Measurements from ENCODE around the gene MED13.
"Not testable (repeated sequence)": the region's sequence is repeated elsewhere in the genome, so short reads cannot be mapped to it uniquely, and the experiment has no call there.

The MED13 gene

DNA sequence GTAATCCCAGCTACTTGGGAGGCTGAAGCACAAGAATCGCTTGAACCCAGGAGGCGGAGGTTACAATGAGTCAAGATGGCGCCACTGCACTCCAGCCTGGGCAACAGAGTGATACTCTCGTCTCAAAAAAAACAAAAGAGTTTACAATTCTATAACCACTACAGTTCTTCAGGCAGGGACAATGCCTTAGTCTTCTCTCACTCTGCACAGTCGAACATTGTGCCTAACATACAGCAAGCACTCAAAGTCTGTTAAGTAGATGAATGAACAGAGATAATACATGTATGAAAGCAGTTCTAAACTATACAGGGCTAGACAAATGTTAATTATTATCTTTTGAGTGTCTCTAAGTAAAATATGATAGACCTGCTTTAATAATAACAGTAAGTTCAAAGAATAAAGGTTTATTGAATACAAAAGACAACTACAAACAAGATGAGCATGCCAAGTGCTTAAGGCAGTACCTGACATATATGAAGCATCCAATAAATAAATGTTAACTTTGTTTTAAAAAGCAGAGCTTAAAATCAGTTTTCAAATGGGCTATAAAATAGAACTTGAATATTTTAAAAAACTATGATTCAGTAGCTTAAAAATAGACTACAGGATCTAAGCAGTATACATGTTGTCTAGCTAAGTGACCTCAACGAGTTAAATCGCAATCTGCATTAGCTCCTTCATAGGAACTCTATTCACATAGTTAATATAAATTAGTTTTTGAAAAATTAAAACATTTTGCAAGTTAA, 156.6 kb downstream of the MED13 start:
- no peak for DNase-seq (ENCODE audit: low spot score)

DNA sequence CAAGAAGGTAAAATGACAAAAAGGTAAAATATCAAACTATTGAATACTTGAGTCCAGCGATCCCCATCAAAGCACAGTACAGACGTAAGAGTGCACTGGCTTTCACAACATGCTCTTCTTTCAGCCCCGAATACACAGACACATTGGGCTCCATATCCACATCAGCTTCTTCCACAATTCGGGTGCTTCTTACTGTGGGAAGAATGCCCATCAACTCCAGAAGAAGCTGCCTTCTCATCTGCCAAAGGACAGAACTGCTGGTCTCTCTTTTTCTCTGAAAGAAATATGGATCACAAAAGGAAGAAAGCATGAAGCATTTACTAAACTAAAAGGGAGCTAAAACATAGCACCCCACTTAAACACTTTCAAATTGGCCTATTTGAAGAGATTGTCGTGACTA, 157.7 kb downstream of the MED13 start:
- no peak for DNase-seq (ENCODE audit: low spot score)

DNA sequence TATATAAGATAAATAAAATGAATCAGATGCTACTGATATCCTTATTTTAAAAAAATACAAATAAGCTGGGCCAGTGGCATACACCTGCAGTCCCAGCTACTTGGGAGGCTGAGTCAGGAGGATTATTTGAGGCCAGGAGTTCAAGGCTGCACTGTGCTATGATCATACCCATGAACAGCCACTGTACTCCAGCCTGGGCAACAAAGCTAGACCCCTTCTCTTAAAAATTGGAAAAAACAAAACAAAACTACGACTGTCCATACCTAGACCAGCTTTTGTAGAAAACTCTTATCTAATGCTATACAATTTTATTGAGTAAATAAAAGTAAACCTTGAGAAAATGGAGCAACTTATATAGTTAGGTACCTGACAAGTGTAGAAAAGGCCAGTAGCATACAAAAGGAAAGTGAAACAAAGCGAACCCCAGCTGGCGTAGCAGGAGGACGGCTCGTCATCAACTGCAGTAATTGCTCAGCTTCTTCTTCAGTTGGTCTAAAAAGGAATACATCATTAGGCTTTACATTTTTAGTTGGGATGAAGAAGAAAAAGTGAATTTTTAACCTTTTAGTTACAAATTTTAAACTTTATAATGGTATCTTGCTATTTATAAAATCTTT, 160.9 kb downstream of the MED13 start:
- no peak for DNase-seq (ENCODE audit: low spot score)

DNA sequence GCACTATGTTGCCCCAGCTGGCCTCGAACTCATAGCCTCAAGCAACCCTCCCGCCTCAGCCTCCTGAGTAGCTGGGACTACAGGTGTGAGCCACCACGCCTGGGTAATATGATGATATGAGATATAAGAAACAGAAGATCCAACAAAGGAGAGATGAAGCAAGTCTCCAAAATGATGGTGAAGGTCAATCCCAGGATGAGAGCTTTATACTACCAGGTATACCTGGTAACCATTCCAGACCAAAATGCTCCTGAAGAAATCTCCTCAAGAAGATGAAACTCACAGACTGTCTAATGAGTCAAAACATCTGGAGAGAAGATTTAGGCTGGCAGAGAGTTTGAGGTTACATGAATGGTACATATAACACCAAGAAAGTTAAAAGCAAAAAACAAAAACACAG, 161.8 kb downstream of the MED13 start:
- no peak for DNase-seq (ENCODE audit: low spot score)

DNA sequence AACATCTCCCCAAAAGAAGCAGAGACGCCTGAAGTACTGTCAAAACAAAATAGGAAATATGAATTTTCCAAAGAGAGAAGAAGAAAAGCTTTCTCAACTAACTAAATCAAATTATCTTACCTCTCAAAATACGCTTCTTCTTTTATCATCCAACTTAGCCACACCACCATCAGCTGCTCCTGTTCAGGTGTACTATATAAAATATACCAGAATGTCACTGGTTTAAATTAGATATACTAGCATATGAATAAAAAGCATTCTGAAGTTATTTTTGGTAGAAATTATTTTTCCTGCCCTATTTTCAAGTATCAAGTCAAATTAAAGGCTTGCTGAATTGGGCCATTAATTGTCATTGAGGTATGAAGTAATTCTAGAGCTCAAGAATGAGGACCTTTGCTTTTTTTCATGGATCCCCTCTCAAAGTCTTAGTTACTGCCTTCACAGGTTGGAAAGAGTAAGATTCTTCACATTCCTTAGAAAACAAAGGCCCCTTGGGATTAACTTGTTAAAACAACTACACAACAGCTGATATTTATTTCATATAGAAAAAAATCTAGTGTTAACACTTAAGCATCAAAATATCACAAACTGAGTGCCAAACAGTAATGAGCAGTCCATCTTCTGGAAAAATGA, 167.4 kb downstream of the MED13 start:
- no peak for DNase-seq (ENCODE audit: low spot score)

DNA sequence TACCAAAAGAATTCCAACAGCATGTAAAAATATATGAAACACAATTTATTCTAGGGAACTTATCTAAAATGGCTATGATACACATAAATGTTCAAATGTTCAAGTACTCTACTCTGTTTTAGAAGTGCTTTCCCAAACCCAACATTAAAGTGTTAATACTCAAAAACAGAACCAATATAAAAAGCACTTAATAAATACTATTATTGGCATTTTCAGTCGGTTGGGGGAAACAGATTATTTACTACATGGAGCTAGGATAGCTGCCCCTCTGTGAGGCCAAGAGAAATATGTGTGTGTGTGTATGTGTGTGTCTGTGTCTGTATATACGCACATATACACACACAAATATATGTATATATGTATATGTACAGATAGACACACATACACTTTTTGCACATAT, 169.7 kb downstream of the MED13 start:
- no peak for DNase-seq (ENCODE audit: low spot score)

DNA sequence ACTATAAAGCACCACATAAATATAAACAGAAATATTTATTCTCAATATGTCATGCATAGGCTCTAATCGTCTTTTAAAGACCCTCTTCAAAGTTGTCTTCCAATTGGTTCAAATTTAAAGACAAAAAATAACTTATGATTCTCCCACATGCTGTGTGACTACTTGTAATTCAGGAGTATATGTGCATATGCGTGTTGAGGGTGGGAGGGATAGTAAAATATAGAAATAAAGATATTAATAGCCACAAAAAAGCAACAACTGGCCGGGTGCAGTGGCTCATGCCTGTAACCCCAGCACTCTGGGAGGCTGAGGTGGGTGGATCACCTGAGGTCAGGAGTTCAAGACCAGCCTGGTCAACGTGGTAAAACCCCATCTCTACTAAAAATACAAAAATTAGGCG, 170.8 kb downstream of the MED13 start:
- not testable (repeated sequence) for DNase-seq (ENCODE audit: low spot score)

All from HuH-7 (cell line).